Activated CD4-positive, alpha-beta T cell treated with anti-CD3 and anti-CD28 coated beads, Interleukin-10, Interleukin-2, amounts not matched to agents 100 ng/mL and 50 ng/mL, durations not matched to agents 16 hours and 8 hours (primary cell): ENCODE results near the gene ATXN2L.
"Not testable (repeated sequence)": the region's sequence is repeated elsewhere in the genome, so short reads cannot be mapped to it uniquely, and the experiment has no call there.

ENCODE experiments used
- DNase-seq: peaks from one replicate; pipeline ENCODE4 v3.0.0-alpha.2; 2020

Gene ATXN2L, protein sequence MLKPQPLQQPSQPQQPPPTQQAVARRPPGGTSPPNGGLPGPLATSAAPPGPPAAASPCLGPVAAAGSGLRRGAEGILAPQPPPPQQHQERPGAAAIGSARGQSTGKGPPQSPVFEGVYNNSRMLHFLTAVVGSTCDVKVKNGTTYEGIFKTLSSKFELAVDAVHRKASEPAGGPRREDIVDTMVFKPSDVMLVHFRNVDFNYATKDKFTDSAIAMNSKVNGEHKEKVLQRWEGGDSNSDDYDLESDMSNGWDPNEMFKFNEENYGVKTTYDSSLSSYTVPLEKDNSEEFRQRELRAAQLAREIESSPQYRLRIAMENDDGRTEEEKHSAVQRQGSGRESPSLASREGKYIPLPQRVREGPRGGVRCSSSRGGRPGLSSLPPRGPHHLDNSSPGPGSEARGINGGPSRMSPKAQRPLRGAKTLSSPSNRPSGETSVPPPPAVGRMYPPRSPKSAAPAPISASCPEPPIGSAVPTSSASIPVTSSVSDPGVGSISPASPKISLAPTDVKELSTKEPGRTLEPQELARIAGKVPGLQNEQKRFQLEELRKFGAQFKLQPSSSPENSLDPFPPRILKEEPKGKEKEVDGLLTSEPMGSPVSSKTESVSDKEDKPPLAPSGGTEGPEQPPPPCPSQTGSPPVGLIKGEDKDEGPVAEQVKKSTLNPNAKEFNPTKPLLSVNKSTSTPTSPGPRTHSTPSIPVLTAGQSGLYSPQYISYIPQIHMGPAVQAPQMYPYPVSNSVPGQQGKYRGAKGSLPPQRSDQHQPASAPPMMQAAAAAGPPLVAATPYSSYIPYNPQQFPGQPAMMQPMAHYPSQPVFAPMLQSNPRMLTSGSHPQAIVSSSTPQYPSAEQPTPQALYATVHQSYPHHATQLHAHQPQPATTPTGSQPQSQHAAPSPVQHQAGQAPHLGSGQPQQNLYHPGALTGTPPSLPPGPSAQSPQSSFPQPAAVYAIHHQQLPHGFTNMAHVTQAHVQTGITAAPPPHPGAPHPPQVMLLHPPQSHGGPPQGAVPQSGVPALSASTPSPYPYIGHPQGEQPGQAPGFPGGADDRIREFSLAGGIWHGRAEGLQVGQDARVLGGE

DNA sequence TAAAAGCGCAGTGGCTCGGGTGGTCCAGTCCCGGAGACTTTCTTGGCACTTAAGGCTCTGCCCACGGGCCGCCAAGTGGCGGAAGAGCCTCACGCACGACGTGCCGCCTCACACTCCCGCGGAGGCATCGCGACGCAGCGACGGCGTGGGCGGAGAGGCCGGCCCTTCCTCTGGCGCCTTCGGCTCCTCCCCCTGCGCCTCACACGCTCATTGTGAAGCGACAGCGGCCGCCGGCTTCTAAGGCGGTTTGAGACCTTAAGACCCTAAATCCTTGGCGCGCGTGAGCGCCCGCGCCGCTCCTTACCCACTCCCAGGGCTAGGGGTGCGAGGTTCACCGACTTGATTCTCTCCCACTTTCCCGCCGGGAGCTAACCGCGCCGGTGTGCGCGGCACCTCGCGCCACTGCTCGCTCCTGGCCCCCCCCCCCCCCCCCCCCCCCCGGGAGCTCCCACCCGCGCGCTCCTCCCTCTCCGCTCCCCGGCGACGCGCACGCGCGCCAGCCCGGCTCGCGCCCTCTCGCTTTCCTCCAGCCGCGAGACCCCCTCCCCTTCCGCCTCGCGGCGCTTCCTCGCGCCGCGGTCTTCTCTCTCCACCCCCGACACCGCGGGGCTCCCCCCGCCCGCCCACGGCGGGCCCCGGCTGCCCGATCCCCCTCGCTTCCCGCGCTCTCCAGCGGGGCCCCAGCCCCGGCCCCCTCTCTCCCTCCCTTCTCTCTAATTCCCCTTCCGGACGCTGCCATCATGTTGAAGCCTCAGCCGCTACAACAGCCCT lies at the start of gene ATXN2L:
Gene ATXN2L, plus strand, starts transcription at position 480 of the 771 bp plus-strand sequence. Its CDS starts 261 bp downstream, at position 741.
- DNase-seq = peak; percentile 96

DNA sequence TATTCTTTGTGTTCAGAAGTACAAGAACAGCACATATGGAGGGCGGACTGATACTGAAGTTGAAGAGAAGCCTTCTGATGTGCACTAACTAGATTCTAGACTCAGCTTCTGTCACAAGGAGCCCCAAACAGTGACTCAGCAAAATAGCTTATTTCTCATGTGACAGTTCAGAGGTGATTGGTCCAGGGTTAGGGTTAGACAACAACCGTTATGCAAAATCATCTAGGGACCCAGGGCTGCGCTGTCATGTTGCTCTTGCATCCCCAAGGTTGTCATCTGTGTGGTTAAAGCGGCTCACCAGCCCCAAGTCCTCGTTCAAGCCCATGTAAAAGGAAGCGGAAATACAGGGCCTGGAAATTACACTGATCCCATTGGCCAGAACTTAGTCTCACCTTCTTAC lies 41.1 kb upstream of the ATXN2L start:
- DNase-seq = not testable (repeated sequence)

GRCh38 chr16:28782357-28782756 lies 40.4 kb upstream of the ATXN2L start:
- not testable (repeated sequence) for DNase-seq

GRCh38 chr16:28802235-28803019 lies 20.4 kb upstream of the ATXN2L start:
- peak; percentile 88 for DNase-seq

DNA sequence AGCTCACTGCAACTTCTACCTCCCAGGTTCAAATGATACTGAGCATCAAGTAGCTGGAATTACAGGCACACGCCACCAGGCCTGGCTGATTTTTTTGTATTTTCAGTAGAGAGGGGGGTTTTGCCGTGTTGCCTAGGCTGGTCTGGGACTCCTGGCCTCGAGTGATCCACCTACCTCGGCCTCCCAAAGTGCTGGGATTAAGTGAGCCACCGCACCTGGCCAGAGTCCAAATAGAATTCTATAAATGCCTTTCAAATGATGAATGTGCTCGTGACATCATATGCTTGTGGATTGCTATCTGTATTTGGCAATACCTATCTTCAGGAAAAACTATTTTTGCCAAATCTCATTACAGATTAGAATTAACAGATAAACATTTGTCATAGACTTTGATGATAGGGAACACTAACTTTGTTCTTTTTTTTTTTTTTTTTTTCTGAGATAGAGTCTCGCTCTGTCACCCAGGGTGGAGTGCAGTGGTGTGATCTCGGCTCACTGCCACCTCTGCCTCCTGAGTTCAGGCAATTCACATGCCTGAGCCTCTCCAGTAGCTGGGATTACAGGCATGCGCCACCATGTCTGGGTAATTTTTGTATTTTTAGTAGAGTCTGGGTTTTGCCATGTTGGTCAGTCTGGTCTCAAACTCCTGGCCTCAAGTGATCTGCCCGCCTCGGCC lies 15.2 kb upstream of the ATXN2L start:
- DNase-seq = not testable (repeated sequence)

GRCh38 chr16:28820016-28820415 lies 2.8 kb upstream of the ATXN2L start:
- no peak for DNase-seq

GRCh38 chr16:28820546-28820945 lies 2.3 kb upstream of the ATXN2L start:
- not testable (repeated sequence) for DNase-seq

GRCh38 chr16:28821874-28822519 lies 802 bp upstream of the ATXN2L start:
- DNase-seq = no peak

- no peak for DNase-seq
Observed at GRCh38 chr16:28823291-28823872, 583 bp downstream of the ATXN2L start.

GRCh38 chr16:28823873-28824716 lies 1.3 kb downstream of the ATXN2L start:
- peak; percentile 99 for DNase-seq

DNA sequence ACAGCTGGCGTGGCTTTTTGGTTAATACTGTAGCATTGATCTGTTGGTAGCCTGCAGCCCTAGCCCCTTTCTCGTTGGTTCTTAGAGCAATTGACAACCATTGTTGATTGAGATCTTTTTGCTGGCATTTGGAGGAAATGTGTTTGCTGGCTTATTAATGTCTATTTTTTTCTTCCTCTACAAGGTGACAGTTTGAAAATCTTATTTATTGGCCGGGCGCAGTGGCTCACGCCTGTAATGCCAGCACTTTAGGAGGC lies 1.8 kb downstream of the ATXN2L start:
- no peak for DNase-seq

GRCh38 chr16:28826141-28826540 lies 3.3 kb downstream of the ATXN2L start:
- DNase-seq = no peak

GRCh38 chr16:28829747-28830146 lies 6.9 kb downstream of the ATXN2L start:
- no peak for DNase-seq

DNA sequence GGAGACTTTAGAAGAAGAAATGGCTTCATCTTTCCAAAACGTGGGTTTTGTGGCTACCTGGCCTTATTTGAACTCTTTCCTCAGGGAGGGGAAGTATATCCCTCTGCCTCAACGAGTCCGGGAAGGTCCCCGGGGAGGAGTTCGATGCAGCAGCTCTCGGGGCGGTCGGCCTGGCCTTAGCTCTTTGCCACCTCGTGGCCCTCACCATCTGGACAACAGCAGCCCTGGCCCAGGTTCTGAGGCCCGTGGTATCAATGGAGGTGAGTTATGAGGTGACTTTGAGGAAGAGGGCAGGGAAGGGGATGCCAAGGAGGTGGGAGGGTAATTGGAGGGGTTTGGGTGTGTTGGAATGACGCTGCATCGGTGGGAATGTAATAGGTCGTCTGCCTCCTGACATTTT lies 7.7 kb downstream of the ATXN2L start:
- DNase-seq = no peak

- DNase-seq = no peak
Observed at GRCh38 chr16:28834349-28834748, 11.6 kb downstream of the ATXN2L start.

DNA sequence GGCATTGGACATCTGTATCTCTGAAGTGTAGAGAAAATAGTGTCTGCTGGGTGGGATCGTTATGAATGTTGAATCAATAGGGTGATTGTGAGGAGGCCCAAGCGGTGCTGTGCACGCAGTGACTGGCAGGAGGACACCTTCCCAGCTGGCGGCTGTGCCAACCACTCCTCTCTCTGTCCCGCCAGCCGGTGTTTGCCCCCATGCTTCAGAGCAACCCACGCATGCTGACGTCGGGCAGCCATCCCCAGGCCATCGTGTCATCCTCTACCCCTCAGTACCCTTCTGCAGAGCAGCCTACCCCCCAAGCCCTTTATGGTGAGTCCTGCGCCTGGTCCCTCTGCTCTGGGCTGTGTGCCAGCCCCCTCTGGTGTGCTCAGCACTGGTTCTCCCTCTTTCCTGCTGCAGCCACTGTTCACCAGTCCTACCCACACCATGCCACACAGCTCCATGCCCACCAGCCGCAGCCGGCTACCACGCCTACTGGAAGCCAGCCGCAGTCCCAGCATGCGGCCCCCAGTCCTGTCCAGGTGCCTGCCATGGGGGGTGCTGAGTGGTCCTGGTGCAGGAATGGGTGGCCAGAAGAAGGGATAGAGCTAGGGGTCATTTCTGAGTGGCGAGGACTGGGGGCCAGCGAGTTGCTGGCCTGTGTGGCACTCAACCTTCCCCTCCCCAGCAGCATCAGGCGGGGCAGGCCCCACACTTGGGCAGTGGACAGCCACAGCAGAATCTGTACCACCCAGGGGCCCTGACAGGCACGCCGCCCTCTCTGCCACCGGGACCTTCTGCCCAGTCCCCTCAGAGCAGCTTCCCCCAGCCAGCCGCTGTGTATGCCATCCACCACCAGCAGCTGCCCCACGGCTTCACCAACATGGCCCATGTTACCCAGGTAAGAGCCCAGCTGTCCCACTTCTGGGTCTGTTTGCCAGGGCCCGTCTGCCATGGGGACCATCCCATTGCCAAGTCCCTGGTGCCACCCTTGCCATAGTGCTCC lies 12.4 kb downstream of the ATXN2L start:
- DNase-seq = no peak

DNA sequence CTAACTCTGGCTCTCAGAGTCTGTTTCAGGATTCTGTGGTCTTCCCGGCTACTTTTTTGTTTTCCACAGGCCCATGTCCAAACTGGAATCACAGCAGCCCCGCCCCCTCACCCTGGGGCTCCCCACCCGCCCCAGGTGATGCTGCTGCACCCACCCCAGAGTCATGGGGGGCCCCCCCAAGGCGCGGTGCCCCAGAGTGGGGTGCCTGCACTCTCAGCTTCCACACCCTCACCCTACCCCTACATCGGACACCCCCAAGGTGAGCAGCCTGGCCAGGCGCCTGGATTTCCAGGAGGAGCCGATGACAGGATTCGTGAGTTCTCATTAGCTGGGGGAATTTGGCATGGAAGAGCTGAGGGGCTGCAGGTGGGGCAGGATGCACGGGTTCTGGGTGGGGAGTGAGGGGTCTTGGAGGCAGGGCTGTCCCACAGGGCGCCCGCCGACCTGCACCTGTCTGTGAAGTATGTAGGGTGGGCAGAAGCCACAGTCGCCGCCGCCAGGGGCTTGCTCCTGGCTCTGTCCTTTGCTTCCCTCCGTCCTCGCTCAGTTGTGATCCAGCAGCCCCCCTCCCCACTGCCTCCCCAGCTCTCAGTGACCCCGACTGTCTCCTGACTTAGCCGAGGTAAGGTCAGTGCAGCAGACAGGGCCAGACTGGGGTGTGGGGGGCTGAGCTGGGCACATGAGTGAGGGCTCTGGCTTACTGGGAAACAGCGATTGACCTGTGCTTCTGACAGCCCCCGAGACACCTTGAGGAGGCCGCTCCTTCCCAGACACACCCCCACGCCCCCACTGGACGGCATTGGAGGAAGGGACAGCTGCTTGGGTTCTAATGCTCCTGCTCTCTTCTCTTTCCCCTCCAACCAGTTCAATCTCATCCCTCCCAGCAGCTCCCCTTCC lies 13.3 kb downstream of the ATXN2L start:
- no peak for DNase-seq
